Glomerular endothelial cell (primary cell): ENCODE results near the gene CROCC. TPM values are rescaled to one million over a fixed set of nuclear protein-coding genes. Genes with fewer than 3 reads are reported as not detected.

Experiments
- DNase-seq: peaks from one replicate; pipeline ENCODE4 v3.0.0-alpha.2; 2011; ENCODE audit warnings: low read depth, low spot score; ENCODE audit errors: extremely low read depth
- total RNA-seq: library from RNA; depleted of rRNA; stranded (reverse); fragments of >200 nt; gene quantifications from 2 replicates; pipeline ENCODE4 v1.2.3, GENCODE V29; 2015

The CROCC gene
- total RNA-seq, 1 donor from 2014 or later, result 22.9 TPM

GRCh38 chr1:17005365-17005740, 83.6 kb downstream of the CROCC start:
- DNase-seq, result no peak

- DNase-seq, result no peak
Measured at GRCh38 chr1:17007121-17007520, 85.4 kb downstream of the CROCC start.

- no peak for DNase-seq
Measured at GRCh38 chr1:17008208-17008855, 86.6 kb downstream of the CROCC start.

- no peak for DNase-seq
Measured at GRCh38 chr1:17009706-17010105, 88.0 kb downstream of the CROCC start.

- DNase-seq, result no peak
Measured at GRCh38 chr1:17011092-17011438, 89.3 kb downstream of the CROCC start.

GRCh38 chr1:17011439-17012307, 89.9 kb downstream of the CROCC start, which contains the start of gene ATP13A2:
Gene ATP13A2, minus strand, starts transcription at chr1:17011928. Its CDS starts 190 bp downstream, at chr1:17011738.
- DNase-seq, result no peak

- DNase-seq, result no peak
Measured at GRCh38 chr1:17012775-17013490, 91.2 kb downstream of the CROCC start.

GRCh38 chr1:17013491-17014320, 92.0 kb downstream of the CROCC start:
- no peak for DNase-seq

- DNase-seq, result no peak
Measured at GRCh38 chr1:17014671-17015567, 93.2 kb downstream of the CROCC start.

GRCh38 chr1:17016317-17016661, 94.6 kb downstream of the CROCC start:
- peak; percentile 36 for DNase-seq

- no peak for DNase-seq
Measured at GRCh38 chr1:17017435-17017834, 95.7 kb downstream of the CROCC start.

- DNase-seq, result no peak
Measured at GRCh38 chr1:17018849-17019248, 97.1 kb downstream of the CROCC start.

- no peak for DNase-seq
Measured at GRCh38 chr1:17020502-17020901, 98.8 kb downstream of the CROCC start.

- no peak for DNase-seq
Measured at GRCh38 chr1:17021896-17022295, 100.2 kb downstream of the CROCC start.

Other genes with a start within 250 kb of the CROCC start
- gene RNU1-4, start 181.4 kb upstream of the CROCC start, total RNA-seq, result under 0.01 TPM in 2 replicates
- under 0.01 TPM in 2 replicates for gene RNU1-2, start 26.0 kb upstream of the CROCC start, total RNA-seq
- gene MFAP2, start 58.7 kb downstream of the CROCC start, total RNA-seq, result 133 and 188 TPM in 2 replicates
- 97.1 and 97.8 TPM in 2 replicates for gene ATP13A2, start 90.0 kb downstream of the CROCC start, total RNA-seq
- 101 and 102 TPM in 2 replicates for gene SDHB, start 132.1 kb downstream of the CROCC start, total RNA-seq
- gene PADI2, start 197.5 kb downstream of the CROCC start, total RNA-seq, result 0.18 and 1.3 TPM in 2 replicates